ENCODE measurements around the gene KRT2.
"Not testable (repeated sequence)": the region's sequence is repeated elsewhere in the genome, so short reads cannot be mapped to it uniquely, and the experiment has no call there.

Gene KRT2

DNA sequence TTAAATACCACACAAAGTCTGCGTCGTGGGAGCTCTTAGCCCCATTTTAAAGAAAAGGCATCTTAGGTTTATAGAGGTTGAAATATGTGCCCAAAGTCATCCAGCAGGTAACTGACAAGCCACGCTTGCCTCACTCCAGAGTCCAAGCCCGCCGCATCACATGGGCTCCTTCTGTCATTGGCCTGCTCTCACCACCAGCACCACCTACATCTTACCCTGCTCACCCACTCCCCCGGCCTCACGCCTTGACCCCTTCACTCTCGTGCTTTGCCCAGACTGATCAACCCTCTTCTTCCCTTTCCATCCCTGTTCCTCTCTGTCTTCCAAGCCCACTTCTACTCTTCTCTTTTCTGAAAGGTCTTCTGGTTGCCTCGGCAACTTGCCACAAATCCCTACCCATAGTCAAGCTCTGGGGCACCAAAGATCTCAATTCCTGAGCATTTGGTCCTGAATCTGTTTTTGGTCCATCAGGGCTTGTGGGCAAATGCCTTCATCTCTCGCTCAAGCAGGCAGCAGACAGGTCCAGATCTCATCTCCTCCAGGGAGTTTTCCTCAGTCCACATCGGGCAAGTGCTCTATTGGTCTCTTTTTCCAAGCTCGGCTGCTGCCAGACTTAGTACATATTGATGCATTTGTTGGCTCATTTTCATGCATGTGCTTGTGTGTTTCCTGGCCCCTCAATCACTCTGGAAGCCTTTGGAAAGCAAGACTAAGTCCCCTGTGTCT lies 31.7 kb upstream of the KRT2 start:
- DNase-seq: no peak

DNA sequence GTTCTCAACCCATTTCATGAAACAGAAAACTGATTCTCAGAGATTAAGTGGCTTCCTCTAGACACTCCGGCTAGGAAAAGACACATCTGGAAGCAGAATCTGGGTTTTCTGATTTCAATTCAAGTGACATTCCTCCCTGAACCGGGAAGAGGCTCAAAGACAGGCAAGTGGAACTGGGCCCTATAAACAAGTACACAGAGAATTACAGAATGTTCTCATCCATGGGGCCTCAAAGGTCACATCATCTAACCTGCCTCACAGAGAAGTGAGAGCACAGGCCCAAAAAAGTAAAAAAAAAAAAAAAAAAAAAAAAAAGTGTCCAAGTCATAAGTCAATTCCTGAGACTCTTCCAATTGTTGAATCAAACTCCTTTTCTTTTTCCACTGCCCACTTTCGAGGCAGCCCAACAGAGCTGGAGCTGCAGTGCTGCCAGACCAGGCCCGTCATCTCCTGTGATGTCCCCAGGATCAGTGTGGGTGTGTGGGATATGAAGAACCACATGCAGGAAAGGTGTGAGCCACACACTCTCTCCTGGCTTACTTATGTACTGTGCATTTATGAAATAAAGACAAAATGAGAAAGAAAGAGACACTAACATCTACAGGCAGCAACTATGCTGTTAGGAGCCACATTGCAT lies 31.0 kb upstream of the KRT2 start:
- DNase-seq: no peak

DNA sequence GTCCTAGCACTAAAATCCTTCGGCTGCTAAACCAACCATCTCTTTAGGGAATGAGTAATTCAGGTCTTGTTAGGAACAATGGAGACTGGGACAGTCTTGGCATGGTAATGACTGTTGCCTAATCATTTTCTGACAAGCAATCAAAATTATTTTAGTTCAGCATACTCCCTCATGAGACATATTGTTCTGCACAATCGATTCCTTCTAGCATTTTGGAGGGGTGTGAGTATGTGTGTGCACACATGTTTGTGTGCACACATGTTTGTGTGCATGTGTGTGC lies 30.3 kb upstream of the KRT2 start:
- DNase-seq: no peak

DNA sequence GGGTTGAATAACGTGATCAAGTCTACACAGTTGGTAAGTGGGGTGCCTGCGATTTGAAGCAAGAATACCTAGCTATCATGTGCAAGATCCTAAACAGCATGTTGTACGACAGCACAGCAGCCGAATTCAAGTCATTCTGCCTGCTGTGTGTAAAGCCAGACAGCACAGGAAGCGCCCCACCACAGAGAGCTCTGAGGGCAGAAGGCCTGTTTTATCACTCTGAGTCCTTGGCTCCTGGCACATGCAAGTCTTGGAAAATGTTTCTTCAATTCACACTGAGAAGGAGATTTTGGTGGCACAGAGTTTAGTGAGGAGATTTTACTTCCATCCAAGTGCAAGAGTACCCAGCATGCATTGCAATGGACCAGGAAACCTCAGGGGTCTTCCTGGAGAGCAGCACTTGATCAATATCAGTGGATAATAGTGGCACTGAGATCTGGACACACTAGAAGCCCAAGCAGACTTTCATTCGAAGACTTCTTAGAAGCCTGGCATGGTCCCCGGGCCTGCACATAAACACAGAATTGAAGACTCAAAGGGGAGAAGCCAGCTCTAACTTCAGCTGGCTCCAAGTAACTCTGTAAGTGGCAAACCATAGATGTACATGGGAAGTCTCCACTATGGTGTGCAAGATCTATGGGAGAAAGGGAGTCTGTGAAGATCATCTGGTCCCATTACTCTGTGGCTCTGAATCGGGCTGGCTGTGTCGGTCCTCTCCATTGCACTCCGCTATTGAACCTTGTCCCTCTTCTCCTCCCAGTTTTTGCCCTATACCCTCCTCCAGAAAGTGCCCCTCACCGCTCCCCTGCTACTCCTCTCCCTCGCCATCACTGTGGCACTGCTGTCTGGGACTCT lies 29.7 kb upstream of the KRT2 start:
- DNase-seq: peak; percentile 23

DNA sequence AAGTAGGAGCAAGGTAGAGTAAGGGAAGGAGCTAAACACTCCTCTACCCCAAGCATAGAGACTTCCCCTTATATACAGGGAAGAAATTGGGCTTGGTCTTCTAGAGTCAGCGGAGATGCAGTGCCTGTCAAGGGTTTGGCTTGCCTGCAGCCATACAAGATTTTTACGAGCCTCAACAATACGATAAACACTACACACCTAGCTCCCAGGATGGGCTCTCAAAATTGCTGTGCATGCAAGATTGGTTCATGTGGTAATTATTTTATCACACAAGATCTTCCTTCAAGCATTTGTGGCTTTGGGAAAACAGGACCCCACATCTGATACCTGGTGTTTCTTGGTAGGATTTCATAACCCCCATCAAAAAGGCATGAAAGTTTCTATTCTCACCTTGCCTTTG lies 28.4 kb upstream of the KRT2 start, which contains the start of gene KRT1:
KRT1 (minus strand) TSS at position 45 of the 400 bp plus-strand sequence. CDS start 59 bp downstream, outside the sequence.
- DNase-seq: no peak

DNA sequence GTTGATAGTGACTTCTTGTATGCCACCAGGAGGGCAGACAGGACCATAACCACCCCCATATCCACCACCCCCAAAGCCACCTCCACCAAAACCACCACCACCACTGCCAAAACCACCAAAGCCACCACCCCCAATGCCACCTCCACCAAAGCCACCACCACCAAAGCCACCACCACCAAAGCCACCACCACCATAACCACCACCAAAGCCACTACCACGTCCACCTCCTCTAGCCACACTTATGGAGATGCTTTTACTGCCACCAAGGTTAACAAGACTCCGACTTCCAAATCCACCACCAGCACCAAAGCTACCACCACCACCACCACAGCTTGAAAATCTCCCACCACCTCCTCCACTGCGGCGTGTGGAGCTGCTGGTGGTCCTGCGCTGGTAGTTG lies 27.9 kb upstream of the KRT2 start:
- DNase-seq: no peak

DNA sequence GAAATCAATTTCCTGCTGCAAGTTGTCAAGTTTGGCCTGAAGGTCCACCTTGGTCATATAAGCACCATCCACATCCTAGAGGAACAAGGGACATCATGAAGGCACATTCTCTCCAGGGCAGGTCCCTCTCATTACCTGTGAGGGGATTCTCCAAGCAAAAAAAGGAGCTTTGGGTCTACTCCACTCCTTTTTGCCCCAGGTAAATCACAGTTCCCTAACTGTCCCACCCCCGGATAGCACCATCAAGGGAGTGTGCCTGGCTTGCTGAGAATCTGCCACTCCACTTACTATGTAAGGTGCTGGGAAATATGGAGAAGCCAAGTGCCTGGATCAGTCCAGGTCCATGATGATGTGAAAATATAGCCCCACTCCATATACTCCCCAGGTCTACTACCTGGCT lies 25.7 kb upstream of the KRT2 start:
- DNase-seq: no peak

DNA sequence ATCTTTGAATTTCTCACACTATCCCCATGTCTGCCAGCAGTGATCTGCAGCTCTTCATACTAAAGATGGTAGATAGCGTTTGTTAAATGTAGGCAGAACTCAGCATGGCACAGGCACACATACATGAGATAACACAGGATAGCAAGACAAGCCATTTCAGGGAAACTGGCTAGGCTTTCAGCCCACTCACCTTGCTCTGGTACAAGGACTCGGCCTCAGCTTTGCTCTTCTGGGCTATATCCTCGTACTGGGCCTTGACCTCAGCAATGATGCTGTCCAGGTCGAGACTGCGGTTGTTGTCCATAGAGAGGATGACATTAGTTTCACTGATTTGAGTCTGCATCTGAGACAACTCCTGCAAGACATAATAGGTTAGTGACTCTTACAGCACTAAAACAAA lies 25.1 kb upstream of the KRT2 start:
- no peak for DNase-seq

DNA sequence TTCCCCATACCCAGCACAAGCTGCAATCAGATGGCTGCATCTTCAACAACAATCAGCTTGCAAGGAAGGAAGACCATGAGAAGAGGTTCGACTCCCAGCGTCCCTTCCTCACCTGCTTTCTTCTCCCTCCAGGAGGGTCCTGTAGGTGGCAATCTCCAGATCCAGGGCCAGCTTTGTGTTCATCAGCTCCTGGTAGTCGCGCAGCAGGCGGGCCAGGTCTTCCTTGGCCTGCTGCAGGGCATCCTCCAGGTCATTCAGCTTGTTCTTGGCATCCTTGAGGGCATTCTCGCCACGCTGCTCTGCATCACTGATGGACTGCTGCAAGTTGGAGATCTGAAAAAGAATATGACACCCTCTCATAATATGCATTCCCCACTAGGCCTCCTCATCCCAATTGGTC lies 24.2 kb upstream of the KRT2 start:
- DNase-seq: no peak

DNA sequence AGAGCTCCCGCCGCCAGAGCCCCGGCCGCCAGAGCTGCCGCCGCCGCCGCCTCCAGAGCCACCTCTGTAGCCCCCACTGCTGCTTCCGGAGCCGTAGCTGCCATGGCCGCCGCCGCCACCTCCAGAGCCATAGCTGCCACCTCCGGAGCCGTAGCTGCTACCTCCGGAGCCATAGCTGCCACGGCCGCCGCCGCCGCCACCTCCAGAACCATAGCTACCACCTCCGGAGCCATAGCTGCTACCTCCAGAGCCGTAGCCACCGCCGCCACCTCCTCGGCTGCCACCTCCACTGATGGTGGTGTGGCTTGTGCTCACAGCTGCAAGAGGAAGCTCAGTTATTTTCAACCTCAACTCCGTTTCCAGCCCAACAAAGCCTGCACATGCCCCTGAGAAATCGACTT lies 23.3 kb upstream of the KRT2 start:
- no peak for DNase-seq

DNA sequence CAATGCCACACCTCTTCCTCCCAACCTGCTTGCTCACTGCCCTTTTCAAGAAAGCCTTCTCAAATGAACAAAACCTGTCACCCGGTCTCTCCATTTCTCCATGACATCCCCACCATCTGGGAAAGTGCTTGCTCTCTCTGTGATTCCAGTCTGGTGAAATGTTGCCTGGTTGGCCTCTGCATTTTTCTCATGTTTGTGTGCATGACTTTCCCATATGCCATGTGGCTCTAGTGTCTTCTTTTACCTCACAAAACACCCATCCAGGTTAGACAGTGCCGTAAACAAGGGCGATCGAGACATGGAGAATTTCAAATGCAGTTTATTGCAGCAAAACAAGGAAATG lies 22.4 kb upstream of the KRT2 start:
- DNase-seq: no peak

DNA sequence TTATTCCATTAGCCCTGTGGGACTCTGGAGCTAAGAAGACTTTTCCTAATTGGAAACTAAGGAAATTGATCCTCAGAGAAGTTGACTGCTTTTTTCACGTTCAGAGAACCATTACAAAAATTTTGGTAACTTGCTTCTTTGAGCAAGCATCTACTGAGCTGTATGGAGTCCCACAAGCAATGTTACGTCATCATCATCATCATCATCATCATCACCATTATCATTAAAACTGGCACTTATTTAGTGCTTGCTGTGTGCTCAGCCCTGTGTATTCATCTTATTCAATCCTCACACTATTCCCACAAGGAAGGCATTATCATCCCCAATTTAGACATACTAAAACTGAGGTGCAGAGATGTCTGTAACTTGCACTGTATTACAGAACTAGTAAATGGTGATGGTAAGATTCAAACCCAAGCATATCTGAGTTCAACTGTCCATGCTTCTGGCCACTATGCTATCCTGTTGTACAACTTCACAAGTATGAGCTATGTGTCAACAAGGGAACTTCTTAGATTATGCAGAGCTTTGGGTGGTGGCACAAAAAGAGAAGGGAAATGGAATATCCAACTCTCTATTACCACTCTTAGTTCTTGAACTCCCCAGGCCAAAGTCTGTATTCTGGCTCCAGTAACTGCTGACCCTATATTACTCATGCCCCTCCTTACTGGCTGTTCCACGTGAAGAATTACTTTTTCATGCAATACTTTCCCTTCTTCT lies 21.9 kb upstream of the KRT2 start:
- DNase-seq: no peak

DNA sequence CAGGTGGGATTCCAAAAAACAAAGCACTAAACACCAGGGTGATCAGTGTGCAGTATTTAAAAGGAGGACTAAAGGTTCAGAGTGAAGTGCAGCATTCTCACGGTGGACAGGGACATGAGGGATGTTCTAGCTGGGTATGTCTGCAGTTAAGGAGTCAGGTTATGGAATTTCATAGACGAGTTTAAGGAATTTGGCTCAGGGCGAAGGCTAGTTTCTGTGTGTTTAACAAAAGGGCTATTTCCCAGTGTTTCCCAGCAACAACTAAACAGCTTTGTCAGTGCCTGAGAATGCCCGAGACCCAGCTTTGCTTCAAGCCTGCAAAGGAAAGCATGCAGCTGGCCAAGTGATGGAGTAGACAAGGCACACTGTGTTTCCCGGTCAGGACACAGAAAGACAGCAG lies 21.2 kb upstream of the KRT2 start:
- DNase-seq: no peak

DNA sequence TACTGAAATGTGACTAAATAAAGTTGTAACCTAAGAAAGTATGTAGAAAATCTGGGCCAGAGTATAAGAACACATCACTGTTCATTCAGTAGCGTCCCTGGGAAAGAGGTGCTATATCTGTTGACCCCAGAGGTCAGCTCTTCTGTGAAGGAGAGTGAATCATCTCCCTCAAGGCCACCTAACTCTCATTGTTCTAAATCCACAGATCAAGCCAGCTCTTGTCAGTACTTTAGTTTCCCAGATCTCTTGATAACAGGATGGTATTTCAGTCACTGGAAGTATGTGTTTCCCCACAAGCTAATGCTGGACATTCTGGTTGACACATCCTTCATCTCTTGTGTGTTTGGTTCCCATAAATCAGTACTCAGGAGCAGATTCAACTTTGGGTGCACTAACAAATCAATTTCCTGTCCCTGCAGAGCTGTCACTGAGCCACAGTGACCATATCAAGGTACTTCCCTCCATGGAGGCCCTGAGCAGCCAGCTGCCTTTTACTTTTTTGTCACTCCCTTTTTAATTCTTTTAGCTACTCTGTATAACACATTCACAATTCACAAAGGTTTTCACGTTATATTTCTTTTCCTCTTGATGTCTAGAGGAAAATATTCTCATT lies 20.4 kb upstream of the KRT2 start:
- no peak for DNase-seq

DNA sequence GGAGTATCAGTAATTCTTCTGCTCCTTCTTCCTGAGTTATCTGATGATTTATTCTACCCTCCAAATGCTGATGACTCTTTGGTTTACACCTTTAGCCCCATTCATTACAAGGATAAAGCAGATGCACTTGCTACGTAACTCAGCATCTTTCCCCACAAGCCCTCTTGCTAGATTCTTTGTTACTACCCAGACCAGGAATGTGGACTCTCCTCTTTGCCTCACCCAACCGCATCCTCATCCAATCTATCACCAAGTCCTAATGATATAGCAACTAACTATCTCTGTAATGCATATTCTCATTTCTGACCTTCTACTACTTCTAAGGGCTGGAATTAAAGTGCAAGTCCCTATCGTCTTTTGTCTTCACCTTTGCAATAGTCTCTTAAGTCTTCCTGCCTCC lies 18.9 kb upstream of the KRT2 start:
- DNase-seq: no peak

DNA sequence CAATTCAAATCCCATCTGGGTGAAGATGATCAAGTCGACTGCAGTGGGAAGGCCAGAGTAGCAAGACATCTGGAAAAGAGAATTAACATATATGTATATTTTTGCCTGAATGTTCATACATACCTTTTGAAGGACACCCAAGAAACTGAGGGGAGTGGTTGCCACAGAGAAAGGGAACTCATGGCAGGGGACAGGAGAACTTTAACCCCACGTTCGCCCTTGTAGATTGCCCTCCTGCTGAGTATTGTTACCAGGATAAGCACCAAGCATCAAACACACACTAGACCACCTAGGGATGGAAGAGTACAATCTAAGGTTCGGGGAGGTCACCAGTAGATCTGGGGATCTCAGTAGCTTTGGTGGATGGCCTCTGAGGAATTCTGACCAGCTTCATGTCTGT lies 18.5 kb upstream of the KRT2 start:
- DNase-seq: no peak

DNA sequence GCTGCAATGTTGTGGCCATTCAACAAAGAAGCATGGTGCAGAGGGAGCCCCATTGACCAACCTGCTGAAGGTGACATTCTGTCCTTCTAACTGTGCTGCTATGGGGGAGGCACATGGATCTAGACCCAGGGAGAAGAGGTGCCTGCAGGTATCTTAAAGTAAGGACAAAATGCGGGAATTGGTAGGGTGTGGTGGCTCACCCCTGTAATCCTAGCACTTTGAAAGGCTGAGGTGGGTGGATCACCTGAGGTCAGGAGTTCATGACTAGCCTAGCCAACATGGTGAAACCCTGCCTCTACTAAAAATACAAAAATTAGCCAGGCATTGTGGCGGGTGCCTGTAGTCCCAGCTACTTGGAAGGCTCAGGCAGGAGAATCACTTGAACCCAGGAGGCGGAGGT lies 17.9 kb upstream of the KRT2 start:
- not testable (repeated sequence) for DNase-seq

DNA sequence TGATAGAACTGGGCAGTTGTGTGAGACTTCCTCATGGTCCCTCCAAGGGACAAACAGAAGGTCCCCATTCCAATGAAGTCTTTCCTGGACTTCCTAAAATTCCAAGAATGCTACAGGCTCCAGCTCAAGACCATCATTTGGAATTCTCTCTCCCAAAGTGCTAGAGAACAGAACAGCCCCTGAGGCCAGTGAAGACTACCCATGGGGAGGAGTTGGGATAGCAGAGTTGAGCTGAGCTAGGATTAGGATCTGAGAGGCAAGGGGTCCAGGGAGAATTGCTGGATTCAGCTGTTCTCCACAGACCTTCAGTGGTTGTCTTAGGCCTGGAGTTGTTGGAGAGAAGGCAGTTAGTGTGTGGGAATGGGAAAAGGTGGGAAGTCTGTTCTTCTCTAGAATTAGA lies 17.4 kb upstream of the KRT2 start:
- DNase-seq: no peak

DNA sequence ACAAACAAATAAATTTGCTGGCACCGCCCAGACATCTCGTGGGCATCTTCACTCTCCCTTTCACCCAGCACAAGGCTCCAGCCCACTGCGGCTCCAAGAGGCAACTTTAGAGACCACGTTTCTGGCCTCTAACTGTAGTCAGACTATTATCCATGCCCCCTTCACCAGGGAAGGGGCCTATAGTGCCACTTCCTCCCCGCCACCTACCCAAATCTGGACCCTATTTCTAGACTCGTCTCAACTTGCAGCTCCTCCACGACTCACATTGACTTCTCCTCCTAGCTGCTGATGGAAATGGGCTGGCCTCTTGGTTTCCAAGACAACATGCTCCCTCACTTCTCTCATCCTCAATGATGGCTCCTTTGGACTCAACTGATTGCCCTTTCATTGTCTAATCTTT lies 15.9 kb upstream of the KRT2 start:
- no peak for DNase-seq

DNA sequence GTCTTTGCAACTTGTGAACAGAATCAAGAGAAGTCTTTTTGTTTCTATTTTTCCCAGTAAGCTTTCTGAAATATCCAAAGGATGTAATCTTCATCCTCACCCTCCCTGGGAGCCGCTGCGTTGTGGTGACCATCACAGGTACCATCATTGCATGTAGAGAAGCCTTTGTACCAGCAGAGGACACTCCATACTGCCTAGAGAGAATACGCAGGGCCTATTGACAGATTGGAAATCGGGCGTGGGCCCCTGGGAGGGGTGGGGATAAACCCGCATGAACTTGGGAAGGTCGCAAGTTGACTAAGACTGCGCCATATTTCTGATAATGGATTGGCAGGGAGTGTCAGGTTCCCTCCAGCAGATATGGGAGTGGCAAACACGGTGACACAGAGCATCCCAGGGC lies 15.5 kb upstream of the KRT2 start:
- DNase-seq: no peak

DNA sequence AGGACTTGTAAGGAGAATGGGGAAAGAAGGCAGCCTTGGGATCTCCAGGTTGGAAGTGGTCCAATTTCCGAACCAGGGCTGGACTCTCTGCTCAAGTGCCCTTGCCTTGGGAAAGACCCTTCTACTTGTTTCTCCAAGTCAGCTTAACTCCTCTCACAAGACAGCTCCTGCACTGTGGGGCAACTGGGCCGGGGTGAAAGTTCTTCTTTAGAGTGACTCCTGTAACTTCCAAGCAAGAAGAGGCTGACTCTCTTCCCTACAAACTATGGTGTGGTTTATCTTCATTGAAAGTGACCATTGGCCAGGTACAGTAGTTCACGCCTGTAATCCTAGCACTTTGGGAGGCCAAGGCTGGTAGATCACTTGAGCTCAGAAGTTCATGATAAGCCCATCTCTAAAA lies 14.5 kb upstream of the KRT2 start:
- no peak for DNase-seq

DNA sequence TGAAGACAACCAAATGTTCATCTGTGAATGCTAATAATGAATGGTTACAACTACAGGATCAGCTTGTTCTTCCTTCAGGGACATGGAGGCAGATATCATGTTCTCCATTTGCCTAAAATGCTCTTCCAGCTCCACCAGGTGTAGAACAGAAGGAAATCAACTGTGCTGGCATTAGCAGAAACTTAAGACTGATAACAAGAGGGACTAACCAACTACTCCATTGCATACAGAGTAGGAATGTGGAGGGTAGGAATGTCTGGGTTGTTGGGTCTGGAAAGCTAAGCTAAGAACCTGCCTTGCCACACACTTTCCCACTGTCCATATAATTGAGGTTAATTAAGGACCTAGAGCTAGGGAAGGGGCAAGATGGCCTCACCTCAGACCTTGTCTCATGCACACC lies 11.4 kb upstream of the KRT2 start:
- no peak for DNase-seq

DNA sequence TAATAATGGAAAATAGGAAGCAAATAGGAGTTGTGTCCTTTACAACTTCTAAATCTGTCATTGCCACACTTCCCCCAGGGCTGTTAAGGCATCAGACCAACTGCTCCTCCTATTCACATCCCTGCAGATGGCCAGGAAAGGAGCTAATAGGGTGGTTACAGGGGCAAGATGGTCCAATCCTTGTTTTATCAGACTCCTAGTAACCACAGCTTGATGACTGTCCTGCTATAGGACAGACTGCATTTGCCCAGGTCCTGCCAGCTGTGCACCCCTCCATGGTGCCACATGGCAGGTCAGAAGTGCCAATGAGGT lies 10.9 kb upstream of the KRT2 start:
- no peak for DNase-seq

All from CD4-positive, alpha-beta T cell treated with Interleukin-15 for 1 hour (primary cell).